Measurements from ENCODE around the gene SCCPDH.
"Not testable (repeated sequence)": the region's sequence is repeated elsewhere in the genome, so short reads cannot be mapped to it uniquely, and the experiment has no call there.

SCCPDH gene

GRCh38 chr1:246801241-246802020 lies 77.2 kb downstream of the SCCPDH start:
- DNase-seq: no peak

- DNase-seq: no peak
Measured at GRCh38 chr1:246803373-246803772, 79.2 kb downstream of the SCCPDH start.

GRCh38 chr1:246803883-246804282 lies 79.7 kb downstream of the SCCPDH start:
- DNase-seq: no peak

GRCh38 chr1:246805135-246805716 lies 81.0 kb downstream of the SCCPDH start:
- DNase-seq: no peak

GRCh38 chr1:246809473-246809872 lies 85.3 kb downstream of the SCCPDH start:
- DNase-seq: no peak

- DNase-seq: no peak
Measured at GRCh38 chr1:246811985-246812384, 87.8 kb downstream of the SCCPDH start.

- DNase-seq: not testable (repeated sequence)
Measured at GRCh38 chr1:246813325-246813724, 89.1 kb downstream of the SCCPDH start.

- DNase-seq: no peak
Measured at GRCh38 chr1:246814890-246815289, 90.7 kb downstream of the SCCPDH start.

- DNase-seq: no peak
Measured at GRCh38 chr1:246815693-246816270, 91.6 kb downstream of the SCCPDH start.

All from GOT3 (cell line).